Measurements from ENCODE around the gene SIDT2. TPM values are rescaled to one million over a fixed set of nuclear protein-coding genes. Genes with fewer than 3 reads are reported as not detected.

The SIDT2 gene
- total and polyA plus RNA-seq, 8 donors = 15.1 to 310 (median 50.0) TPM

- Histone ChIP-seq H3K4me1 (peaks cover 44 to 90% (median 72%) of the 10 kb centered on the region in 4 donors), H3K36me3 (peaks cover 59 to 98% (median 76%) of the 10 kb centered on the region in 4 donors), H3K4me3 (no peak overlapping the region), H3K27ac (peak overlapping the region; percentile 51 to 88 (median 83)), H3K27me3 (no peaks in the 10 kb centered on the region), H3K9me3 (no peaks in the 10 kb centered on the region)
- peak in 1 of 2 donors; percentile 5 for DNase-seq
- intact Hi-C loops (cut with DNase I; ENCODE audit: low total_unique reads) = no loop called here
- WGBS, 5 donors = 51 to 71% (median 62%) methylated on average over 4 of the region's 4 CpGs
- TF ChIP-seq POLR2A (IDR thresholded peaks at IDR 0.05) (no peak), POLR2AphosphoS5 (IDR thresholded peaks at IDR 0.05) (peak in 1 of 3 donors; percentile 15)
Observed at GRCh38 chr11:117219995-117220394, 41.5 kb downstream of the SIDT2 start.

GRCh38 chr11:117220568-117220967 lies 42.0 kb downstream of the SIDT2 start:
- intact Hi-C loops (cut with DNase I; ENCODE audit: low total_unique reads) = no loop called here
- peaks cover 49 to 96% (median 77%) of the 10 kb centered on the region in 4 donors for H3K4me1 ChIP-seq
- H3K27ac ChIP-seq = peak overlapping the region; percentile 64 to 88 (median 83)
- no peaks in the 10 kb centered on the region for H3K27me3 ChIP-seq
- WGBS, 5 donors = 58 to 83% (median 65%) methylated on average over 1 to 9 of the region's 9 CpGs
- no peaks in the 10 kb centered on the region for H3K9me3 ChIP-seq
- peak in 1 of 2 donors; percentile 71 for DNase-seq
- peaks cover 64 to 98% (median 78%) of the 10 kb centered on the region in 4 donors for H3K36me3 ChIP-seq
- H3K4me3 ChIP-seq = no peak overlapping the region
- TF ChIP-seq EP300 (IDR thresholded peaks at IDR 0.05) = peak; percentile 54
- TF ChIP-seq POLR2A (IDR thresholded peaks at IDR 0.05) = no peak
- peak in 2 of 3 donors; percentile 72 to 80 for TF ChIP-seq POLR2AphosphoS5 (IDR thresholded peaks at IDR 0.05)
- no peak for TF ChIP-seq CTCF (IDR thresholded peaks at IDR 0.05)

DNA sequence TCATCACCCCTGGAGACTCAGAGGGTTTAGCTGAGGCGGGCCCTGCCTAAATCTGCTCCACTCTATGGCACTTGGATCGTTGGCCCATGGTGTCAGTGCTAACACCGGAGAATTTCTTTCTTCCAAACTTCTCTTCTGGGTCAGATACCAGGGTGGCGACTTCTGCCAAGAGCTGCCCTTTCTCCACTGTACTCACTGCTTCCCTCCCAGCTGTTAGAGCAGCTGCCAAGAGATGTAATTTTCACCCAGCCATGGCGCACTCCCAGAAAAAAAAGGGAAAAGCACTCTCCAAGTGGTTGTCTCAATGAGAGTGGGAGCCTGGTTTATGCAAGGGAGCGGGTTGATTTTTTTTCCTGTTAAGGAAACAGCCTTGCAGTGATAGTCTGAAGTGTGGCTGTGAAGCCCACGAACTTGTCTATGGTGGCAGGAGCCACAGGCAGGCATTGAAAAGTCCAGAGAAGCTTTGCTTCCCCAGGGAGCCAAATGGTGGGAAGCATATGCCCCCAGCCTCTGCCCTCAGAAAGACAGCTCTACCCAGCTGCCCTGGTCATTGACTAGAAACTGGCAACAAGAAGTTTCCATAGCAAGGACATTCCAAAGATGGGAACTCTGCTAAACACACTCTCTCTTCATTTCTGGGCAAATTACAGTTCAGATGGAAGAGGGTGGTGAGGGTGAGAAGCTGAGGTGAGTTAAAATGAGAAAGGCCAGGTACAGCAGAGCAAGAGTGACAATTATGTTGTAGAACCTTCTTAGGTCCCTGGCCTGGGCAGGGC lies 42.6 kb downstream of the SIDT2 start:
- intact Hi-C loops (cut with DNase I; ENCODE audit: low total_unique reads) = no loop called here
- H3K4me1 ChIP-seq = peaks cover 55 to 97% (median 81%) of the 10 kb centered on the region in 4 donors
- no peak overlapping the region for H3K4me3 ChIP-seq
- DNase-seq = peak in 1 of 2 donors; percentile 70
- WGBS, 5 donors = 49 to 79% (median 53%) methylated on average over 7 of the region's 7 CpGs
- TF ChIP-seq EP300 (IDR thresholded peaks at IDR 0.05) (peak; percentile 3), CTCF (IDR thresholded peaks at IDR 0.05) (no peak), POLR2AphosphoS5 (IDR thresholded peaks at IDR 0.05) (peak in 2 of 3 donors; percentile 30 to 46), POLR2A (IDR thresholded peaks at IDR 0.05) (no peak)
- peak overlapping the region; percentile 64 to 88 (median 83) for H3K27ac ChIP-seq
- H3K36me3 ChIP-seq = peaks cover 60 to 98% (median 78%) of the 10 kb centered on the region in 4 donors
- H3K27me3 ChIP-seq = no peaks in the 10 kb centered on the region
- H3K9me3 ChIP-seq = no peaks in the 10 kb centered on the region

DNA sequence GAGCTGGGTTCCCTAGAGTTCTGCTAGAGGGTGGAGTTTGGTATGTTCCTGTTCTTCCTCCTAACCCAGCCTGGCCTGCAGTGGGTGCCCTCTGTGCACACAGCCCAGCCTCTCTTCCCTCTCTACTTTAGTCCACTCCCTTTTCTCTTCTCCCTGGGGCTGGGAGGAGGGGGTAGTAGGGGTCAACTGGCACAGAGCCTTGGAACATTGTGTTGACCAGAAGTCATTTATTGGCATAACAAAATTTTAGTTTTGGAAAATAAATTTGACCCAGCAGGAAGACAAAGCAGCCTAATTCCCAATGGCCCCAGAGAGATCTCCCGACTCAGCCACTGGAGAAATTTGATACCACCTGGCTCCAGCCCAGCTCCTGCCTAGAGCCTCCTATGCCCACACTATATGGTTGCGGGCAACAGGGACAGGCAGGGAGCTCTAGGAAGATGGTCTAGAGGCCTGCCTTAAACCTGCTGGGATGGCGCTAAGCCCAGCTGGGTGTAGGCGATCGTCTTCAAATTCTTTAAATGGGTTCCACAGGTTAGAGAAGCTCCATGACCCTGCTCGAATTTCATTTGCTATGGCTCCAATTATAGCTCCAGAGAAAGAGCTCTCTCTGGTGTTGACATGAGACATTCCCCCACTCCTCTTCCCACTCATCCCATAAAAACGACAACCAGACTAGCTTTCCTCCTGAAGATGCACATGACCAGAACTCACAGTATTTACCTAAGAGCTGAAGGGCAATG lies 43.4 kb downstream of the SIDT2 start:
- TF ChIP-seq CTCF (IDR thresholded peaks at IDR 0.05) (no peak), POLR2AphosphoS5 (IDR thresholded peaks at IDR 0.05) (peak in 1 of 3 donors; percentile 66), EP300 (IDR thresholded peaks at IDR 0.05) (peak; percentile 5)
- peak overlapping the region; percentile 64 to 88 (median 83) for H3K27ac ChIP-seq
- intact Hi-C loops (cut with DNase I; ENCODE audit: low total_unique reads) = no loop called here
- no peak overlapping the region for H3K4me3 ChIP-seq
- no peaks in the 10 kb centered on the region for H3K9me3 ChIP-seq
- 46 to 61% (median 51%) methylated on average over 7 of the region's 7 CpGs for WGBS, 5 donors
- peaks cover 59 to 98% (median 80%) of the 10 kb centered on the region in 4 donors for H3K4me1 ChIP-seq
- peaks cover 56 to 98% (median 78%) of the 10 kb centered on the region in 4 donors for H3K36me3 ChIP-seq
- DNase-seq = peak; percentile 60 to 68
- no peaks in the 10 kb centered on the region for H3K27me3 ChIP-seq
